MM.1S (cell line): ENCODE results near the gene PTGDS.

Source experiments
- DNase-seq: peaks from one replicate; pipeline ENCODE4 v3.0.0-alpha.2; 2015
- H2AFZ ChIP-seq: fragments of 300-600 bp; sonication (generic); 2 replicates; pipeline ENCODE4 v1.6.0; 2016; ENCODE audit warnings: antibody characterized with exemption, low read length
- H3F3A ChIP-seq: fragments of 300-600 bp; sonication (generic); 2 replicates; pipeline ENCODE4 v1.6.1; 2016; ENCODE audit warnings: mild to moderate bottlenecking, antibody characterized with exemption, low read length, moderate library complexity, mixed read lengths; ENCODE audit not compliant: insufficient read depth
- H3K27ac ChIP-seq: fragments of 300-600 bp; sonication (generic); 2 replicates; pipeline ENCODE4 v1.5.1; 2016; ENCODE audit warnings: mild to moderate bottlenecking, low read length
- H3K27me3 ChIP-seq: fragments of 300-600 bp; sonication (generic); replicated peaks from 2 replicates; pipeline ENCODE4 v1.6.0; 2016; ENCODE audit warnings: low read length; ENCODE audit not compliant: insufficient read depth
- H3K36me3 ChIP-seq: fragments of 300-600 bp; sonication (generic); replicated peaks from 2 replicates; pipeline ENCODE4 v1.6.1; 2016; ENCODE audit warnings: mild to moderate bottlenecking, low read length, mixed read lengths; ENCODE audit not compliant: insufficient read depth
- H3K4me1 ChIP-seq: fragments of 300-600 bp; sonication (generic); 2 replicates; pipeline ENCODE4 v1.6.1; 2016; ENCODE audit warnings: low read length, mixed read lengths
- H3K4me2 ChIP-seq: fragments of 300-600 bp; sonication (generic); 2 replicates; pipeline ENCODE4 v1.6.0; 2016; ENCODE audit warnings: low read depth, low read length
- H3K4me3 ChIP-seq: fragments of 300-600 bp; sonication (generic); 2 replicates; pipeline ENCODE4 v1.5.1; 2016; ENCODE audit warnings: low read length, mixed read lengths
- H3K79me2 ChIP-seq: fragments of 300-600 bp; sonication (generic); 2 replicates; pipeline ENCODE4 v1.6.1; 2016; ENCODE audit warnings: mixed run types, low read length, mixed read lengths
- H3K9ac ChIP-seq: fragments of 300-600 bp; sonication (generic); 2 replicates; pipeline ENCODE4 v1.6.1; 2016; ENCODE audit warnings: low read length, mixed read lengths
- H3K9me2 ChIP-seq: fragments of 300-600 bp; sonication (generic); replicated peaks from 2 replicates; pipeline ENCODE4 v1.6.1; 2016; ENCODE audit warnings: mild to moderate bottlenecking, low read length, mixed read lengths; ENCODE audit not compliant: insufficient read depth
- H3K9me3 ChIP-seq: fragments of 300-600 bp; sonication (generic); replicated peaks from 2 replicates; pipeline ENCODE4 v1.6.1; 2016; ENCODE audit warnings: mild to moderate bottlenecking, low read length, mixed read lengths; ENCODE audit not compliant: insufficient read depth
- H4K20me1 ChIP-seq: fragments of 300-600 bp; sonication (generic); 2 replicates; pipeline ENCODE4 v1.6.1; 2016; ENCODE audit warnings: mild to moderate bottlenecking, low read length, moderate library complexity, mixed read lengths; ENCODE audit not compliant: insufficient read depth
- CTCF ChIP-seq: fragments of 300-600 bp; sonication (generic); IDR thresholded peaks from 2 replicates; pipeline ENCODE4 v1.5.1; 2016; ENCODE audit warnings: antibody characterized with exemption, low read length, mixed read lengths
- EZH2 ChIP-seq: fragments of 300-600 bp; sonication (generic); optimal IDR thresholded peaks from 2 replicates; pipeline ENCODE3; 2017; ENCODE audit warnings: low read depth, mild to moderate bottlenecking, antibody characterized with exemption, low read length, mixed read lengths
- EZH2phosphoT487 ChIP-seq: fragments of 300-600 bp; sonication (generic); IDR thresholded peaks from 2 replicates; pipeline ENCODE4 v1.6.1; 2018; ENCODE audit warnings: antibody characterized with exemption, low read length

Gene PTGDS

GRCh38 chr9:137011907-137012675, 34.8 kb downstream of the PTGDS start:
- no peaks in the 10 kb centered on the region for H3K4me1 ChIP-seq
- no peak overlapping the region for H3K4me3 ChIP-seq
- H4K20me1 ChIP-seq: no peaks in the 10 kb centered on the region
- no peak for TF ChIP-seq EZH2
- TF ChIP-seq EZH2phosphoT487: no peak
- no peak for TF ChIP-seq CTCF
- no peak overlapping the region for H3K4me2 ChIP-seq
- no peaks in the 10 kb centered on the region for H3K9me2 ChIP-seq
- H3K27ac ChIP-seq: no peak overlapping the region
- H2AFZ ChIP-seq: no peak overlapping the region
- no peaks in the 10 kb centered on the region for H3K9me3 ChIP-seq
- no peaks in the 10 kb centered on the region for H3F3A ChIP-seq
- H3K27me3 ChIP-seq: peaks cover 41% of the 10 kb centered on the region
- H3K9ac ChIP-seq: no peak overlapping the region
- H3K36me3 ChIP-seq: no peaks in the 10 kb centered on the region
- no peak for DNase-seq
- H3K79me2 ChIP-seq: no peaks in the 10 kb centered on the region

- no peaks in the 10 kb centered on the region for H3K9me2 ChIP-seq
- no peak overlapping the region for H3K4me2 ChIP-seq
- peaks cover 34% of the 10 kb centered on the region for H3K27me3 ChIP-seq
- H3K9me3 ChIP-seq: no peaks in the 10 kb centered on the region
- H3K9ac ChIP-seq: no peak overlapping the region
- H3K79me2 ChIP-seq: no peaks in the 10 kb centered on the region
- H3K36me3 ChIP-seq: no peaks in the 10 kb centered on the region
- H3F3A ChIP-seq: no peaks in the 10 kb centered on the region
- H3K27ac ChIP-seq: no peak overlapping the region
- H2AFZ ChIP-seq: no peak overlapping the region
- DNase-seq: no peak
- TF ChIP-seq CTCF: no peak
- TF ChIP-seq EZH2: no peak
- TF ChIP-seq EZH2phosphoT487: no peak
- no peaks in the 10 kb centered on the region for H4K20me1 ChIP-seq
- no peak overlapping the region for H3K4me3 ChIP-seq
- no peaks in the 10 kb centered on the region for H3K4me1 ChIP-seq
Measured at GRCh38 chr9:137012694-137013570, 35.6 kb downstream of the PTGDS start.

GRCh38 chr9:137013571-137013940, 36.3 kb downstream of the PTGDS start:
- Histone ChIP-seq H3K4me3 (no peak overlapping the region), H3K27me3 (peaks cover 29% of the 10 kb centered on the region), H3K9me3 (no peaks in the 10 kb centered on the region), H3K9me2 (no peaks in the 10 kb centered on the region), H3K9ac (no peak overlapping the region), H2AFZ (no peak overlapping the region), H3K4me2 (no peak overlapping the region), H3K4me1 (no peaks in the 10 kb centered on the region), H3K36me3 (no peaks in the 10 kb centered on the region), H3K27ac (no peak overlapping the region), H3F3A (no peaks in the 10 kb centered on the region), H4K20me1 (no peaks in the 10 kb centered on the region), H3K79me2 (no peaks in the 10 kb centered on the region)
- DNase-seq: no peak
- TF ChIP-seq CTCF (no peak), EZH2phosphoT487 (no peak), EZH2 (no peak)
